ENCODE measurements around the gene ERCC6. TPM values are rescaled to one million over a fixed set of nuclear protein-coding genes. Genes with fewer than 3 reads are reported as not detected.

ERCC6 gene
- total RNA-seq, 1 donor from 2014 or later: 16.2 TPM

DNA sequence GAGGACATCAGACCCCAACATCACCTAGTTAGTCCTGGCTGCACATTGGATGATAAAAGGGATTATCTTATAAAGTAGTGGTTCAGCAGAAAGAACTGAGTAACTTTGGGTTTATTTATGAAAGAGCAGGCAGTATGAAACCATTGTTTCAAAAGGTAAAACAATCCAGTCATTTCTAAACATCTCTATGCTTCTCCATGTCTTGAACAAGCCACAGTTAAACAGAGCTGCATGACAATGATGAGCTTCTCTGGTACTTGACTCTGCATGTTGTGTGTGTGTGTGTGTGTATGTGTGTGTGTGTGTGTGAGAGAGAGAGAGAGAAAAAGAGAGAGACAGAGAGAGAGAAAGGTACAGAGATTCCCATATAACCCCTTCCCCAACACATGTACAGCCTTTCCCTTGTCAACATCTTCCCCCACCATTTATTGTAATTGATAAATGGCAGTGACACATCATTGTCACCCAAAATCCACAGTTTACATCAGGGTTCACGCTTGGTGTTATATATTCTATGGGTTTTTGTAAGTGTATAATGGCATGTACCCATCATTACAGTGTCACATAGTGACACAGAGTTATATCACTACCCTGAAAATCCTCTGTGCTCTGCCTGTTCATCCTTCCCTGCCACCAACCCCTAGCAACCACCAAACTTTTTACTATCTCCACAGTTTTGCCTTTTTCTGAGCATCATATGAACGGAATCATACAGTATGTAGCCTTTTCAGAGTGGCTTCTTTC is 38.4 kb upstream of the ERCC6 start:
- no peak for DNase-seq (ENCODE audit: low spot score in 2 of 2)
- intact Hi-C loops (cut with DNase I): no loop called here
- Histone ChIP-seq H3K4me1 (no peaks in the 10 kb centered on the region), H3K27me3 (no peaks in the 10 kb centered on the region), H3K27ac (no peak overlapping the region), H3K4me3 (no peak overlapping the region), H3K36me3 (no peaks in the 10 kb centered on the region), H3K9me3 (no peaks in the 10 kb centered on the region)
- TF ChIP-seq, protein P1, sequence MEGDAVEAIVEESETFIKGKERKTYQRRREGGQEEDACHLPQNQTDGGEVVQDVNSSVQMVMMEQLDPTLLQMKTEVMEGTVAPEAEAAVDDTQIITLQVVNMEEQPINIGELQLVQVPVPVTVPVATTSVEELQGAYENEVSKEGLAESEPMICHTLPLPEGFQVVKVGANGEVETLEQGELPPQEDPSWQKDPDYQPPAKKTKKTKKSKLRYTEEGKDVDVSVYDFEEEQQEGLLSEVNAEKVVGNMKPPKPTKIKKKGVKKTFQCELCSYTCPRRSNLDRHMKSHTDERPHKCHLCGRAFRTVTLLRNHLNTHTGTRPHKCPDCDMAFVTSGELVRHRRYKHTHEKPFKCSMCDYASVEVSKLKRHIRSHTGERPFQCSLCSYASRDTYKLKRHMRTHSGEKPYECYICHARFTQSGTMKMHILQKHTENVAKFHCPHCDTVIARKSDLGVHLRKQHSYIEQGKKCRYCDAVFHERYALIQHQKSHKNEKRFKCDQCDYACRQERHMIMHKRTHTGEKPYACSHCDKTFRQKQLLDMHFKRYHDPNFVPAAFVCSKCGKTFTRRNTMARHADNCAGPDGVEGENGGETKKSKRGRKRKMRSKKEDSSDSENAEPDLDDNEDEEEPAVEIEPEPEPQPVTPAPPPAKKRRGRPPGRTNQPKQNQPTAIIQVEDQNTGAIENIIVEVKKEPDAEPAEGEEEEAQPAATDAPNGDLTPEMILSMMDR (IDR thresholded peaks at IDR 0.05): no peak

DNA sequence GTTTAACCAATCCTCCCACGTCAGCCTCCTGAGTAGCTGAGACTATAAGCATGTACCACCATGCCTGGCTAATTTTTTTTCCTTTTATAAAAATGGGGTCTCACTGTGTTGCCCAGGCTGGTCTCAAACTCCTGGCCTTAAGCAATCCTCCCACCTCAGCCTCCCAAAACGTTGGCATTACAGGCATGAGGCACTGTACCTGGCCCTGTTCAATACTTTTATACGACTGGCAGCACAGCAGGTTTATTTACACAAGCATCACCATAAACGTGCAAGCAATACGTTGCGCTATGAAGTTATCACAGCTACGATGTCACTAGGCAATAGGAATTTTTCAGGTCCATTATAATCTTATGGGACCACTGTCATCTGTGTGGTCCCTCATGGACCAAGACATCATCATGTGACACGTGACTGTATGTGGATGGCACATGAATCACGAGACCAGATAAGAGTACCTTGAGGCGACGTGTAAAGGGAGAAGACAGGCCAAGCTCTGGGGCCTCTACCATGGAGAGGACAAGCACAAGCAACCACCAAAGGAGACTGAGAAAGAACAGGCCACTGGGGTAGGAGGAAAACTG is 36.7 kb upstream of the ERCC6 start:
- no peak for DNase-seq (ENCODE audit: low spot score in 2 of 2)
- intact Hi-C loops (cut with DNase I): no loop called here
- TF ChIP-seq, protein P1 (IDR thresholded peaks at IDR 0.05): no peak

DNA sequence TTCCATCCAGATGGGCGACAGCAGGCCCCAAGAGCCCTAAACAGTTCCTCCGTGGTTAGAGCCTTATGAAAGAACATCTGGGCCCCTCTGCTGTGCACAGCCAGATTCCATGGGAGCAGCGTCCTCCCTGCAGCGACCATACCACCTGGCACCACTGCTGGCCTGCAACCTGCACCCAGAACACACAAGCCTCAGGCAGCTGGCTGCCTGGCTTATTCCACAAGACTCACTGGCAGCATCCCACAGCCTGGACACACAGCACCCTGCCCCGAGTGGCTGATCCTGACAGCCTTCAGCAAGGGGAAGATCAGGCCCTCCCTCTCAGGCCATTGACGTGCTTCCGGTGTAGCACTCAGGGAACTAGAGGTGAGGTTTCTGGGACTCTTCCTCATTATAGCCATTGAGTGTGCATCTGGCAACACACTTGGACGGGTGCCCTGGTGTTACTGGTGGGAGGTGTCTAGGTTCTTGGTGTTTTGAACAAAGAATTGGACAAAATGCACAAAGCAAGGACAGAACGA is 33.7 kb upstream of the ERCC6 start:
- intact Hi-C loops (cut with DNase I): no loop called here
- Histone ChIP-seq H3K4me1 (no peaks in the 10 kb centered on the region), H3K27me3 (no peaks in the 10 kb centered on the region), H3K36me3 (no peaks in the 10 kb centered on the region), H3K9me3 (no peaks in the 10 kb centered on the region), H3K4me3 (no peak overlapping the region), H3K27ac (no peak overlapping the region)
- TF ChIP-seq, protein P1 (IDR thresholded peaks at IDR 0.05): no peak
- no peak for DNase-seq (ENCODE audit: low spot score in 2 of 2)

More for the DNA sequence above, 36.7 kb upstream of the ERCC6 start:
- H3K4me1 ChIP-seq: no peaks in the 10 kb centered on the region
- H3K27ac ChIP-seq: no peak overlapping the region
- H3K36me3 ChIP-seq: no peaks in the 10 kb centered on the region
- no peaks in the 10 kb centered on the region for H3K27me3 ChIP-seq
- no peaks in the 10 kb centered on the region for H3K9me3 ChIP-seq
- no peak overlapping the region for H3K4me3 ChIP-seq

DNA sequence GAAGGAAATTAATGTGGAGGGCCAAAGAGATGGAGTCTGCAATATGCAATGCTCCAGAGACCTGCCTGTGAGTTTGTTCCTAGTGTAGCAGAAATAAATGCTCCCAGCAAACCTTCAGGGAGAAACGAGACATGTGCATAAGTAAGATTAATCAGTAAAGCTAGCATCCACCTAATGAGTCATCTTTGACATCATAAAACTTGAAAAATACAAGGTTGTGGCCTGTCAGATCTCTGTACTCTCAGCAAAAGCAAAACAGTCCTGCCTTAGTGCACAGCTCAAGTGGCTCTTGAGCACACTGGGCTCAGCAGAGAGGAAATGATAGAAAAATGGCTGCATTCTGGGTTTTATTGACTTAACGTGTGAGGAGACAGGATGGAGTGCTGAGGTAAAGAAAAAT is 32.5 kb upstream of the ERCC6 start:
- TF ChIP-seq, protein P1 (IDR thresholded peaks at IDR 0.05): no peak
- H3K4me3 ChIP-seq: no peak overlapping the region
- no peaks in the 10 kb centered on the region for H3K9me3 ChIP-seq
- intact Hi-C loops (cut with DNase I): no loop called here
- no peaks in the 10 kb centered on the region for H3K36me3 ChIP-seq
- no peak for DNase-seq (ENCODE audit: low spot score in 2 of 2)
- no peak overlapping the region for H3K27ac ChIP-seq
- no peaks in the 10 kb centered on the region for H3K27me3 ChIP-seq
- no peaks in the 10 kb centered on the region for H3K4me1 ChIP-seq

DNA sequence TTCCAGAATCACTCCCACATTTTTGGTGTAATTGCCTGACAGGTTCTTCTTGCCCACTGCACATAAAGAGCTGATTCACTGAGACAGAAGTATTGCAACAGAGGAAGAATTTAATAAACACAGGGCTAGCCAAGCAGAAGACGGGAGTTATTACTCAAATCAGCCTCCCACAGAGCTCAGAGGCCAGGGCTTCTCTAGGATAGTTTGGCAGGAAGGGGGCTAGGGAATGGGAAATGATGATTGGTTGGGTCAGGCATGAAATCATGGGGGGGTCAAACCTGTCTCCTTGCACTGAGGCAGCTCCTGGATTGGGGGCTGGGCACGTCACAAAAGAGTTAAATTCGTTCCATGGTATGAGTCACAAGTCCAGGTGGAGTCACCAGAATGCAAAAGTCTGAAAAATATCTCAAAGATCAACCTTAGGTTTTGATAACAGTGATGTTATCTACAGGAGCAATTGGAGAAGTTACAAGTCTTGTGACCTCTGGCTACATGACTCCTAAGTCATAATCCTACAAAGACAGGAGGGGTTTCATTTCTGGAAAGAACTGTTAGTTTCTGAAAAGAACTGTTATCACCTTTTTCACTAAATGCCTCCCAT is 30.2 kb upstream of the ERCC6 start:
- TF ChIP-seq, protein P1 (IDR thresholded peaks at IDR 0.05): no peak
- H3K27ac ChIP-seq: no peak overlapping the region

More for the DNA sequence above, 30.2 kb upstream of the ERCC6 start:
- H3K4me3 ChIP-seq: no peak overlapping the region
- no peaks in the 10 kb centered on the region for H3K36me3 ChIP-seq
- no peaks in the 10 kb centered on the region for H3K9me3 ChIP-seq
- DNase-seq (ENCODE audit: low spot score in 2 of 2): no peak
- no peaks in the 10 kb centered on the region for H3K27me3 ChIP-seq
- intact Hi-C loops (cut with DNase I): no loop called here
- H3K4me1 ChIP-seq: peaks cover 1 to 3% of the 10 kb centered on the region in 2 donors
